Activated T-cell treated with anti-CD3 and anti-CD28 coated beads, Interleukin-2, amount 50 U/mL, for 24 hours (primary cell): ENCODE results near the gene NPAS1.
A peak's percentile ranks its signal among the peaks of the same experiment; 100 is the strongest.

ENCODE experiments used
- DNase-seq: peaks from one replicate; pipeline ENCODE4 v3.0.0-alpha.2; 2020
- H3K27ac Mint-ChIP-seq: 2 replicates; pipeline ENCODE4 v1.8.0; 2020; ENCODE audit warnings: mild to moderate bottlenecking, mixed read lengths
- H3K27me3 Mint-ChIP-seq: 2 replicates; pipeline ENCODE4 v1.8.0; 2020; ENCODE audit warnings: mixed read lengths
- H3K36me3 Mint-ChIP-seq: 2 replicates; pipeline ENCODE4 v1.8.0; 2020; ENCODE audit warnings: low read depth, mixed read lengths
- H3K4me1 Mint-ChIP-seq: 2 replicates; pipeline ENCODE4 v1.8.0; 2020; ENCODE audit warnings: low read depth, mixed read lengths
- H3K4me3 Mint-ChIP-seq: 2 replicates; pipeline ENCODE4 v1.8.0; 2020; ENCODE audit warnings: mild to moderate bottlenecking, moderate library complexity, mixed read lengths
- H3K9me3 Mint-ChIP-seq: 2 replicates; pipeline ENCODE4 v1.8.0; 2020; ENCODE audit warnings: mixed read lengths

Gene NPAS1

DNA sequence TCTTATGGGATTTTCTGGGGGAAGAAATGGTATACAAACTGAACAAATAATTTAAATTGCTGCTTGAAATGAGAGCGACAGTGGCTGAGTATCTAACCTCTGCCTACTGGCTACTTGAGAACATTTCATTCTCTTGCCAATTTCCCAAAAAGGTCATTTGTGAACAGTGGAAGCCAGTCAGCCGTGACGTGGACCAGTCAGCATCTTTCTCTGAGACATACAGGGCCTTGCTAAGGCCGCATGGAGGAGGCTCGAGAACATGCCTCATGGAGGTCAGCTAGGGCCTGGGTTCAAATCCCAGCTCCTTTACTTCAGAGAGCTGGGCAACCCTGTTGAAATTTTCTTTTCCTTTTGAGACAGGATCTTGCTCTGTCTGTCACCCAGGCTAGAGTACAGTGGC lies 73.6 kb downstream of the NPAS1 start:
- Mint-ChIP-seq H3K4me1 (peaks cover 58% of the 10 kb centered on the region), H3K9me3 (no peaks in the 10 kb centered on the region), H3K27me3 (no peaks in the 10 kb centered on the region), H3K4me3 (peak overlapping the region; percentile 71), H3K27ac (peak overlapping the region; percentile 96), H3K36me3 (peaks cover 88% of the 10 kb centered on the region)
- no peak for DNase-seq

- Mint-ChIP-seq H3K36me3 (peaks cover 87% of the 10 kb centered on the region), H3K4me3 (peak overlapping the region; percentile 71), H3K9me3 (no peaks in the 10 kb centered on the region), H3K27ac (peak overlapping the region; percentile 96), H3K4me1 (peaks cover 62% of the 10 kb centered on the region), H3K27me3 (no peaks in the 10 kb centered on the region)
- DNase-seq: peak; percentile 57
These were observed 74.2 kb downstream of the NPAS1 start for GRCh38 chr19:47093841-47094240.

GRCh38 chr19:47094557-47095475 lies 75.2 kb downstream of the NPAS1 start:
- peaks cover 69% of the 10 kb centered on the region for H3K4me1 Mint-ChIP-seq
- peak; percentile 69 for DNase-seq
- peak overlapping the region; percentile 71 for H3K4me3 Mint-ChIP-seq
- peak overlapping the region; percentile 96 for H3K27ac Mint-ChIP-seq
- peaks cover 87% of the 10 kb centered on the region for H3K36me3 Mint-ChIP-seq
- no peaks in the 10 kb centered on the region for H3K27me3 Mint-ChIP-seq
- H3K9me3 Mint-ChIP-seq: no peaks in the 10 kb centered on the region
